HL-60/S4 treated with retinoic acid at 250 ng/mL for 4 days and 3 days (cell line): ENCODE results near the gene PRPF31.

Experiments used
- in situ Hi-C: fragments of 300-500 bp; cut with MboI; formaldehyde crosslinking; loops from 2 replicates; pipeline ENCODE4 v1.7.0; 2022; ENCODE audit warnings: low sequenced_read_pairs

PRPF31 gene

DNA sequence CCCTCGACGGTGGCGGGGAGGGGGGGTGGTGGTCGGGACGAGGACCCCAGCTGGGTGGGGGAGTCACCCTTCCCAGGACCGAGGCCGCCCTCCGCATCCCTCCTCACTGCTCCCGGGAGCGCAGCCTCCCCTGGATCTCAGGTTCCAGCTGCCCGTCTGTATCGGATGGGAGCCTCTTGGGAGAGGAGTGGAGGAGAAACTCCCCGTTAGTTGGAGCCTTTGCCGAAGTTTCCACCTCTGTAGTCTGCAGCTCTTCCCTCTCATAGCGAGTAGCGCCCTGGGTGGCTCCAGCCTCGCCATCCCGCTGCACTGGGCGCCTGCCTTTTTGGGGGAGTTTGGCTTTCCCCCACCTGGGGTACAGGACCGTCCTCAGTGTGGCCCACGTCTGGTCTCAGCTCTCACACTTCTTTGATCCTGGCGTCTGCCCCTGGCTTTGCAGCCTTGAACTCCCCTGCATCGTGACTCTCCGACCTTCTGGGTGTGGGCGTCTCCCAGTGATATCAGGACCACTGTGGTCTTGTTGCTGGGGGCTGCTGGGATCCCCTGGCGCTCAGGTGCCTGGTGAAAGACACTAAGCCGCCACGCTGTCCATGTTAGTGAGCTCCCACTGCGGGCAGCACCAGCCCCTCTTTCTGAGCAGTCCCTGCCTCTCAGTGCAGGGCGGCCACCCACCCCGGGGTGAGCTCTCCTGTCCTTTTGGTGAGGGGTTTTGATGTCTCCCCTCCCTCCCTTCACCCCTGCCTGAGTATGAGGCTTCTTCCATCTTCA is 23.1 kb downstream of the PRPF31 start:
- in situ Hi-C loops, result no loop called here

DNA sequence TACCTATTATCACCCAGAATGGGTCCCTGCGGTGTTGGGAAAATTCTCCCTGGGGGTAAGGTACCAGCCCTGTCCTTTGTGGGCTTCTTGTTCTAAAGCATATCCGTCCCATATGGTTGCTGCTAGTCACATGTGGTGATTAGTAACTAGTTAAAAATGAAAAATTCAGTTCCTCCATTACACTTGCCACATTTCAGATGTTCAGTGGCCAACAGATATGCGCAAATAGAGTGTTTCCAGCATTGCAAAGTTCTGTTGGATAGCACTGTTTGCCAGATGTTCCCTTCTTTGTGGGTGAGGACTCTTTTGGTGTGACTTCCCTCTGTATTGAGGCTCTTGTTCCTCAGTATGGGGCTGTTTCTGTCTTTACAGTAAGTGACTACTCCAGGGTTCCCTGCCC is 25.8 kb downstream of the PRPF31 start:
- in situ Hi-C loops, result no loop called here

DNA sequence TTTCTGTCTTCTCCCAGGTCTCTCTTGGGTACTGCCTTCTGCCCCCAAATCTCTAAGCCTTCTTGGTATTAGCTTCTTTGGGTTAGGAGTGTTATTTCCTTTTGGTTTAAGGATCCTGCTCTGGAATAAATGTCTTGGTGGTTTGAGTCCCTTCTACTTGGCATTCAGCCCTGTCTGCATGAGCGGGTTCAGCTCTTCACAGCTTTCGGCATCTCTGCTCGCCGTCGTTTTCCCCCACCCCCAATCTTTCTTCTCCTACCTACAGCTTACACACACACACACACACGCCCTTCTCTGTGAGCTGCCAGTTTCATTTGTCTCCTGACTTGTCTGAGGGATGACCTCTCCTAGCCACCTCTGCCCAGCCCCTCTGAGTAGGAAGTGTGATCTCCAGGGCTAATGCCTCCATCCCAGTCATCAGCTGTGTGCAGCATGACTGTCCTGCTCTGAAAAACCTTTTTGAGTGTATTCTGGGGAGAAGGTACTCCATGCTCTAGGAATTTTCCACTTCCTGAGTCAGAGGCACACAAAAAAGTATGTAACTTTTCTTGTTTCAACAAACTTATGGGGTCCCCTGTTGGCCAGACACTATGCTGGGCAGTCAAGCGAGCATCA is 26.7 kb downstream of the PRPF31 start:
- in situ Hi-C loops, result no loop called here

DNA sequence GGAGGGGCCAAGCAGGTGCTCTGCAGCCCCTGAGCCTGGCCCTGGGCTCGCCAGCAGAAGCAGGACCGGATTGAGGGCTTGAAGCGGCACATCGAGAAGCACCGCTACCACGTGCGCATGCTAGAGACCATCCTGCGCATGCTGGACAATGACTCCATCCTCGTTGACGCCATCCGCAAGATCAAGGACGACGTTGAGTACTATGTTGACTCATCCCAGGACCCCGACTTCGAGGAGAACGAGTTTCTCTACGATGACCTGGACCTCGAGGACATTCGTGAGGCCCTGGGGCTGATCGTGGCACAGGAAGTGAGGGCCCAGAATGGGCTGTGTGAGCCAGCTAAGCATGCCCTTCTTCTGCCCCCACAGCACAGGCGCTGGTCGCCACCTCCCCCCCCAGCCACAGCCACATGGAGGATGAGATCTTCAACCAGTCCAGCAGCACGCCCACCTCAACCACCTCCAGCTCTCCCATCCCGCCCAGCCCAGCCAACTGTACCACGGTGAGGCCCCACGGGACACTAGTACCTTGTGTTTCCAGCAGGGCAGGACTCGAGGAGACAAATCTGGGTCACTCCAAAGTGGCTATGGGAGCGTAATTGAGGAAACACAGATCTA is 30.1 kb downstream of the PRPF31 start:
- in situ Hi-C loops, result no loop called here

DNA sequence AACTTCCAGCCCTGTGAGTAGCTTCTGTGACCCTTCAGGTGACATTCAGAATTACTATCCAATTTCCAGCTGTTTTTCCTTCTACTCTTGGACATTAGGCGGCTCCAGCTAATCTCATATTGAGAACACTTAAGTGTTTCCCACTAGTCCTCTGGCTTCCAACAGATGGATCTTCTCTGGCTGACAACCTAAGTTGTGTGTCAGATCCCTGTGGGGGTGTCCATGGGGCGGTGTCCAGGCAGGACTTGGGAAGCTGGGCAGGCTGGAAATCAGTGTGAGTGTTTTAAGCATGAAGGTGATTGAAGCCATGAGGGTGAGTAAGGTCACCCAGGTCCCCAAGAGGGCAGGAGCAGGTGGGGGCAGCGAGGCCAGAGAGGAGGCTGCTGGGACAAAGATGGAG is 32.1 kb downstream of the PRPF31 start:
- in situ Hi-C loops, result no loop called here

DNA sequence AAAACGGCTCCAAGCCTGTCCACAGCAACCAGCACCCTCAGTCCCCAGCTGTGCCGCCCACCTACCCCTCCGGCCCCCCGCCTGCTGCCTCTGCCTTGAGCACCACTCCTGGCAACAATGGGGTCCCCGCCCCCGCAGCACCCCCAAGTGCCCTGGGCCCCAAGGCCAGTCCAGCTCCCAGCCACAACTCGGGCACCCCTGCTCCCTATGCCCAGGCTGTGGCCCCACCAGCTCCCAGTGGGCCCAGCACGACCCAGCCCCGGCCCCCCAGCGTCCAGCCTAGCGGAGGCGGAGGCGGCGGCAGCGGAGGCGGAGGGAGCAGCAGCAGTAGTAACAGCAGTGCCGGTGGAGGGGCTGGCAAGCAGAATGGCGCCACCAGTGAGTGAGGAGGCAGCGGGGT is 32.6 kb downstream of the PRPF31 start:
- in situ Hi-C loops, result no loop called here

DNA sequence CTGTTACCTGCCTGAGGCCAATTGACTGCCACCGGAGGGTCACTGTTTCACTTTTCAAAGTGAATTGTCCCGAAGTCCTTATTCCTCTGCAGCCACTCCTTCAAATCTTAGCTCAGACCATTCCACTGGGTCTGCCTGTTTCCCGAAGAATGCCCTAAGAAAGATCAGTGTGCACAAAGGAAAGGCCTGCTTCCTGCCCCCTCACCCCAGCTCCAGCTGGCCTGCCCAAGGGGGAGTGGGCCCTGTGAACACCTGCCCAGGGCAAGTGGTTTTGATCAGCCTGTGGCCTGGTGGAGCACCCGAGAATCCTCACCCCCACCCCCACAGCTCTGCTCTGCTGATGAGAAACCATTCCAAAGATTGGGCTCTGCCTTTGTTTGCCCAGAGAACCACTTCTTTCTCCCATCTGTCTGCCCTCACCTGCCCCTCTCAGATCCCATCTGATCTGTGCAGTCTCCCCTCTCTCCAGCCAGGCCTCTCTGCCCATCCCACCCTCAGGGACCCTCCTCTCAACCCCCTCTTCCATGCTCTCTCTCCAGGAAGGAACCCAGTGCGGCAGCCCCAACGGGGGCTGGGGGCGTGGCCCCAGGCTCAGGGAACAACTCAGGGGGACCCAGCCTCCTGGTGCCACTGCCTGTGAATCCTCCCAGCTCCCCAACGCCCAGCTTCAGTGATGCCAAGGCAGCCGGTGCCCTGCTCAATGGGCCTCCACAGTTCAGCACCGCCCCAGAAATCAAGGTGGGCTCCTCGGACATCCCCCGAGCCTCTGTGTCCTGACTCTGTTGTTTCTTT is 33.7 kb downstream of the PRPF31 start:
- in situ Hi-C loops, result no loop called here

DNA sequence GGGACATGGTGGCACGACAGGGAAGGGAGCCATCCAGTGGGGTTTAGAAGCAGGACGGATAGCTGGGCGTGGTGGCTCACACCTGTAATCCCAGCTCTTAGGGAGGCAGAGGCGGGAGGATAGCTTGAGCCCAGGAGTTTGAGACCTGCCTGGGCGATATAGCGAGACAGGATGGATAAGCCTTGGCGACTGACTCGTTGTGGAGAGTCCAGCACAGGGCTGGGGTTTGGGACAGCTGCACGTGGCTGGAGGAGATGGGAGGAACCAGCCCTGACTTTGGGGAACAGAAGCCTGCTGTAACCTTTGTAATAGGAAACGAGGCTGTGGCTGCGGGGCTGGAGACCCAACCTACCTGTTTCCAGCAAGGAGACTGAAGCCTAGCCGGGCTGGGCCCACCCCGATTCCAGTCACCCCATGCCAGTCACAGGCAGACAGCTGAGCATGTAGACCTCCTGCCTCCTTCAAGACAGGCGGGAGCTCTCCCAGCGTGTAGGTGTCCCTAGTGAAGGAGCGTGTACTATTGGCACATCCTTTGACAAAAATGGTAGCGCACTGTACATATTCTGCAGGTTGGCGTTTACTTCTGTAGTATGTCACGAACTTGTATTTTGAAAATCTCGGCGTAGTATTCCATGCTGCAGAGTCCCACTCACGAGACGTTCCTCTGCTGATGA is 35.9 kb downstream of the PRPF31 start:
- in situ Hi-C loops, result no loop called here

DNA sequence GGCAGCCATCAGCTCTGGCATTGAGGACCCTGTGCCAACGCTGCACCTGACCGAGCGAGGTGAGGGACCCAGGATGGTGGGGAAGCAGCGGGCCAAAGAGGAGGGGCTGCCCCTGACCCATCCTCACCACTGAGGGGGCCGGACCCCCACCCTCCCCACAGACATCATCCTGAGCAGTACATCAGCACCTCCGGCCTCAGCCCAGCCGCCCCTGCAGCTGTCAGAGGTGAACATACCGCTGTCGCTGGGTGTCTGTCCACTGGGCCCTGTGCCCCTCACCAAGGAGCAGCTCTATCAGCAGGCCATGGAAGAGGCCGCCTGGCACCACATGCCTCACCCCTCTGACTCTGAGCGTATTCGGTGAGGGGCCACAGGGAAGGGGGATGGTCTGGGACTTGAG is 36.7 kb downstream of the PRPF31 start:
- in situ Hi-C loops, result no loop called here

DNA sequence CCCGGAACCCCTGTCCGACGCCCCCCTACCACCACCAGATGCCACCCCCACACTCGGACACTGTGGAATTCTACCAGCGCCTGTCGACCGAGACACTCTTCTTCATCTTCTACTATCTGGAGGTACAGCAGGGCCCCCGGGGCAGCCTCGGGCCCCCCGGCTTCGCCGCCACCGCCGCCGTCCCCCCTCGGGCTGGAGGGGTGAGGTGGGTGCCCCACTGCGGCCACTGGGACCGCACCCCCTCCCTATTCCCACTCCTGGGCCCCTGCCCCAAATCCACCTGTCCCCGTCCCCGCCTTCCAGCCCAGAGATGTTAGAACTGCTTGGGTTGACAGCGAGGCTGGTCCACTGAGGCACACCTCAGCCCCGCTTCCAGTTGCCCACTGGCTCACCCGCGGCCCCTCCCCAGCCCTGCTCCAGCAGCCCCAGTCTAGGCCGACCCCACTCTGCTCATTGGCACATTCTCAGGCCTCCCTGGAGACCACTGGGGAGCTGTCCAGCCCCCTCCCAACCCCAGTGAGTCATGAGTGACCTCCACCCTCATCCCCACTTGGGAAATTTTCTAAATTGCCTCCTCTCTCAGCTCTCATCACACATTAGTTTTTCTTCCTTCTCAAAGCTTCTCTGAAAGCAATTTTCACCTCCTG is 37.4 kb downstream of the PRPF31 start:
- in situ Hi-C loops, result no loop called here

DNA sequence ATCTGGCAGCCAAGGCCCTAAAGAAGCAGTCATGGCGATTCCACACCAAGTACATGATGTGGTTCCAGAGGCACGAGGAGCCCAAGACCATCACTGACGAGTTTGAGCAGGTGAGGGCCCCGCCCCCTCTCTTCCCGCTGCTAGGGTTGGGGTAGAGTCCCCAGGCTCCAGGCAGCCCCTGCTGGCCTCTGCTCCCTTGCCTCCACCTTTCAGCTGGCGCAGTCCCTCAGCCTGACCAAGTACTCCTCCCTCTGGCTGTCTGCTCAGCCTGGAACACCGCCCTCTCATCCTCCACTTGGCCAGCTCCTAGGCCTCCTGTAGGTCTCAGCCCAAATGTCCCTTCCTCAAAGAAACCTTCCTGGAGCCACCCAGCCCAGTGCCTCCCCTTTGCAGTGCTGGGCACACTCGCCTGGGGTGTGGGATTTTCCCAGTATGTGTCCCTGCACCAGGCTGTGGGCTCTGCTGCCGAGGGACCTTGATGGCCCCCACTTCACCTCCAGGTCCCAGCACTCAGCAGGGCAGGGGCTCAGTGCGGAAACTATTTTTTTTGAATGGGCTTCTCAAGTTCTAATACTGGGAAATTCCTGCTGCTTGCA is 38.3 kb downstream of the PRPF31 start:
- in situ Hi-C loops, result no loop called here

DNA sequence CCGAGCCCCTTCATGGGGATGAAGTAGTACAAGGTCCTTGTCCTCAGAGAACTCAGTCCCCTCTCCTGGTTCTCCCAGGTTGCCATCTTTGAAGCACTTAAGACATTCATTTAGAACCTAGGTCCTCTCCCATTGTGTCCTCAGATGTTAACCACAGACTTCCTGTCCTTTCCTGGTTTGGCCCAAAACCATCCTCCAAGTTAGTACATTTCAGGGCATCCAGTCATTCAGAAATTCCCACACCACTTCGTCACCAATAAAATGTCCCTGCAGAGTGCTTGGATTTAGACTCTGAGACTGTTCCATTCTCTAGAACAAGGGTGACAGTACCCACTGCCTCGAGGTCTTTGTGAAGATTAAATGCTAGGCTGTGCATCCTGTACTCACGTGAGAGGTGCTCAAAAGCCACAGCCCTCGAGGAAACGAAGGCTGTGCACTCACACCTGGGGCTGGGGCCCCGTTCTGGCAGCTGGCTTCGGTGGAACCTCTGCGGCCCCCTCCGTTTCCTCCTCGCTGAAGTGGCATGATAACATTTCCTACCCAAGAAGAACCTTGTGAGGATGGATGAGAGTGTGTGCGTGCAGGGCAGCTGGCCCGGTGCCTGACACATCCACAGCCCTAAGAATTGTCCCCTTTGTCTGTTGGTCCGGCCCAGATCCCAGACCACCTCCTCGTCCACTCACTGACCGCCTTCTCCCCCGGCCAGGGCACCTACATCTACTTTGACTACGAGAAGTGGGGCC is 39.2 kb downstream of the PRPF31 start:
- in situ Hi-C loops, result no loop called here

DNA sequence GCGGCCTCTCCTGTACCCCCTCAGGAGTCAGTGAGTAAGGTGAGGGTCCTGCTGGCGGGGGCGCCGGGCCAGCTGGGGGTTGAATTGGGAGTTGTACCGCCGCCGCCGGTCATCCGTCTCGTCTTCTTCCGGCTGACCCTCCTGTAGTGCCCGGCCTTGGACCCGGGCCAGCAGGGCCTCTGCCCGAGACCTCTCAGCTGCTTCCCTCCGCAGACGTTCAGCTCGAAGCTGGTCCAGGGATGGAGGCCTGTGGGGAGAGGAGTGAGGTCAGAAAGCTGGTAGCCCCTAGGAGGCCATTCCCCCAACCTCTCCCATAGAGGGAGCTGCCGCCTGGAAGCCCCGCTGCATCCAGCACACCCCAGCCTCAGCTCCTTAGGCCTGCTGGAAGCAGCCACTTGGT is 40.1 kb downstream of the PRPF31 start:
- in situ Hi-C loops, result no loop called here

DNA sequence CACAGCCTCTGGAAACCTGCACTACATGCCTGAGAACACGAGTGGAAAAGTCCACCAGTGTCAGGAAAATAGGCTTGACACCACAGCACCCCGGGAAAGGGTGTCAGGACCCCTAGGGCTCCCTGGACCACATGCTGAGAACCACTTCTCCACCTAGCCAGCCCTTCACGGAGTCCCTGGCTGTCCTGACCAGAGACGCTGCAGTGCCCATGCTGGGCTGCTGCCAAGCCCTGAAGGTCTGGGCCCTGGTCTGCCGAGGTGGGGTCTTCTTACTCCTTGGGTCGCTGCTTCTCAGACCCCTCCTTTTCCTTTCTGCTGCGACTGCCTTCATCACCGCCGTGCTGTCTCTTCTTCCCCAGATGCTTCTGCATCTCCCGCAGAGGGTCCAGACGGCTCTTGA is 40.9 kb downstream of the PRPF31 start:
- in situ Hi-C loops, result no loop called here

DNA sequence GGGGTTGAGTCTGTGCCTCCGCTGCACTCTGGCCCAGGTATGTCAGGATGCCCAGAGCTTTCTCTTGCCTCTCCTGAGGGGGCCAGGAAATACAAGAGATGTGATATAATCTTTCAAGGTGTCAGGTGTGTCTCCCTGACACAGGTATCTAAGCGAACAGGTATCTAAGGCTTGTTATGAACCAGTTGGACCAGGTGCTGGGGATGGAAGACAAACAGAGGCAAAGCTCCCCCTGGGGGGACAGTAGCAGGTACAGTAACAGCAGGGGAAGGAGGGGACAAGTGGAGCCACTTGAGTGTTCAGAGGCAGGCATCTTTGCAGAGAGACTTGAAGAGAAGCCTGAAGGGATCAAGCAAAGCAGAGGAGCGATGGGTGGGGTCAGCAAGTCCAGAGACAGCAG is 41.4 kb downstream of the PRPF31 start:
- in situ Hi-C loops, result no loop called here

DNA sequence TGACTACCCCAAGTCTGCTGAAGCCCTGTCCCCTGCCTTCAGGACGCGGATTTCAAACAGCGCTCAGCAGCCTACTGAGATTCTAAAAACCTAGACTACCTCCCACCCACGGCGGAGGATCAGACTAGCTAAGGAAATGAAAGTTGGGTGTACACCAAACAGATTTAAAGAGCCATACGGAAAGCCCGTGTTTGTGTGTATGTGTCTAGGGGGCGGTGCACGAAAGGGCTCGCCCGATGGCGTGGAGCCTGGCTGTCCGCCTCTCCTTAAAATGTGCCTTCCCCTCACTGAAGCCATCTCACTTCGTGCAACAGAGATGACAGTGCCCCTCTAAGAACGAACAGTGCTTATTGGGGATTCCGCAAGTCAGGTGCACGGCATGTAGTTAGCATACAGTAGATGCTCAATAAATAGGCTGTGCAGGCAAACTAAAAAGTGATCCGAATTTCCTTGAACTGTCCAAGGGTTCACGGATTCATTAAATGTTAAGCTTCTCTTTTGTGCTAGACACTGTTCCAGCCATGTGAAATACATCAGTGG is 43.3 kb downstream of the PRPF31 start:
- in situ Hi-C loops, result no loop called here

DNA sequence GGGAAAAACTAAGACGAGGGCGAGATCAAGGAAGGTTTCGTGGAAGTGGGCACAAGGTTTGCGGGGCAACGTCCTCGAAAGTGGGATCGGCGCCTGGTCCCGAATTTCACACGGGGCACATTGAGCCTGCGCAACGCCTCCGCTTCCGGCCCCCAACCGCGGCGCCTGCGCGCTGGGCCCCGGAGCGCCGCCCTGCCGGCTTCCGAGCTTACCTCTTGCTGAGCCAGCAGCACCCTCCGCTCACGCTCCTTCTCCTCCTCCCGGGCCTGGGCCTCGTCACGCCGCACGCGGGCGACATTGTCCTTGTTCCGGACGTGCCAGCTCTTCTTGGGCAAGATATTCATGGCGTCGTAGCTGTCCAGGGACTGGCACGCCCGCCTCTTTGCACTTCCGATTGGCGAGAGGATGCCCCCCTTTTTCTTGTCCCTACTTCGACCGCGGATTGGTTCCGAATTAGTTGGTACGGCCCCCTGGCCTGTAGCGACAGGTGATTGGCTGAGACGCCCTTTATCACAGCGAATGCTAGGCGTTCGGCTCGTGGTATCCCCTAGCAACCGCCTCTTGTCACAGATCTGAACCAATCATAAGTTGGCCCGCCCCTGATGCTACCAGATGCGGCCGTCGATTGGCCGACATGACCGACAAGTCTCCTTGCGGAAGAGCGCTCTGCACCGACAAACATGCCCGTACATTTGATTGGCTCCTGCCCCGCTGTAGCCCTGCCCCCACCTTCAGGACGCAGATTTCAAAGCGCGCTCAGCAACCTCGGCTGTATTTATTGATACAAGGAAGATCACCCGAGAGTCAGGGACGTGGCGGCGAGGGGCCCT is 44.0 kb downstream of the PRPF31 start, which contains the start of gene LENG1:
Gene LENG1 (minus strand): TSS at position 370 of the 830 bp plus-strand sequence. CDS start 26 bp downstream, at position 344.
- in situ Hi-C loops, result no loop called here

DNA sequence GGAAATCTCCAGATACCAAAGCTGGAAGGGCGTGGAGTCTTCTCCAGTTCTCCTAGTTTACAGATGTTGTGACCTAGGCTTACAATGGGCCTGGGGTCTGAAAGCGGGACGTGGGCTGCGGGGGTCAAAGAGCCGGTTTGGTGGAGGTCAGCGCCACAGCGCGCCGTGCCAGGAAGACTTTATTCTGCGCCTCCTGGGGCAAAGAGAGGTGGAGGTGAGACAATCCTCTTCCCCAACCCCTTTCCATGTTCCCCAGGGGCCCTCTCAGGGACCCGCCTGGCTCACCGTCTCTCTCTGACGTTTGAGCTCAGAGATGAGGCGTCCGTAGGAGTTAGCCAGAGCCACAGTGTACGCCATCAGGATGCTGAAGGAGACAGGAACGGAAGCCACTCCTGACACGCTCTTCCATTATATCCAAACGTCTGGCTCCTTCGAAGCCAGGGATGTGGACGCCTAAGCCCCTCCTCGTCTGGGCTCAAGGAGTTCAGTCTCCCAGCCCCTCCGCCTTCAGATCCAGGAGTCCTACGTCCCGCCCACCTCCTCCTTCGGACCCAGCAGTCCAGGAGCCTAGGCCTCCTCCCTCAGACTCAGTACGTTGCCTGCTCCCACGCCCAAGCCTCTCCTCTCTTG is 44.7 kb downstream of the PRPF31 start:
- in situ Hi-C loops, result no loop called here
